NCI-H226 (cell line): Measurements from ENCODE around the gene CFL1.

Source experiments
- DNase-seq: peaks from one replicate; pipeline ENCODE4 v3.0.0-alpha.2; 2015

The CFL1 gene

GRCh38 chr11:65829459-65829858, 28.5 kb downstream of the CFL1 start:
- no peak for DNase-seq

- no peak for DNase-seq
These were observed 30.8 kb downstream of the CFL1 start for GRCh38 chr11:65826984-65827735.

- no peak for DNase-seq
These were observed 35.0 kb downstream of the CFL1 start for GRCh38 chr11:65822776-65823528.

GRCh38 chr11:65821107-65821506, 36.9 kb downstream of the CFL1 start:
- no peak for DNase-seq

GRCh38 chr11:65817835-65818680, 39.9 kb downstream of the CFL1 start:
- peak; percentile 67 for DNase-seq

GRCh38 chr11:65817312-65817834, 40.6 kb downstream of the CFL1 start:
- DNase-seq, result no peak

GRCh38 chr11:65816696-65817095, 41.3 kb downstream of the CFL1 start:
- DNase-seq, result no peak

- DNase-seq, result no peak
These were observed 42.9 kb downstream of the CFL1 start for GRCh38 chr11:65814986-65815565.

GRCh38 chr11:65814131-65814985, 43.6 kb downstream of the CFL1 start:
- no peak for DNase-seq

- DNase-seq, result no peak
These were observed 46.1 kb downstream of the CFL1 start for GRCh38 chr11:65811764-65812475.

- no peak for DNase-seq
These were observed 47.7 kb downstream of the CFL1 start for GRCh38 chr11:65810046-65810868.

- no peak for DNase-seq
These were observed 48.5 kb downstream of the CFL1 start for GRCh38 chr11:65809496-65809895.

GRCh38 chr11:65808744-65809341, 49.1 kb downstream of the CFL1 start:
- DNase-seq, result no peak

GRCh38 chr11:65806979-65807378, 51.0 kb downstream of the CFL1 start:
- DNase-seq, result no peak
